Brain microvascular endothelial cell (primary cell): ENCODE results near the gene TEKT2.
A peak's percentile ranks its signal among the peaks of the same experiment; 100 is the strongest.

Source experiments
- DNase-seq: peaks from one replicate; pipeline ENCODE4 v3.0.0-alpha.2; 2020
- H3K27ac ChIP-seq: fragments of 250-450 bp; sonication (Bioruptor Pico); 2 replicates; pipeline ENCODE4 v1.5.1; 2020; ENCODE audit warnings: mild to moderate bottlenecking, moderate library complexity
- H3K27me3 ChIP-seq: fragments of 250-450 bp; sonication (Bioruptor Pico); replicated peaks from 2 replicates; pipeline ENCODE4 v1.5.1; 2020; ENCODE audit warnings: mild to moderate bottlenecking
- H3K36me3 ChIP-seq: fragments of 250-450 bp; sonication (Bioruptor Pico); replicated peaks from 2 replicates; pipeline ENCODE4 v1.5.1; 2020; ENCODE audit warnings: mild to moderate bottlenecking
- H3K4me3 ChIP-seq: 2 replicates; pipeline ENCODE4 v1.5.1; 2011; ENCODE audit warnings: low read depth, mild to moderate bottlenecking, control low read depth, low read length, moderate library complexity
- CTCF ChIP-seq: IDR thresholded peaks from 2 replicates; pipeline ENCODE4 v1.5.1; 2011; ENCODE audit warnings: low read depth, mild to moderate bottlenecking, moderate library complexity, low read length, control low read depth, inconsistent platforms; ENCODE audit errors: missing control alignments
- in situ Hi-C: cut with HindIII; loops from 2 replicates; pipeline ENCODE4 v1.10.0; 2017; ENCODE audit warnings: low sequenced_read_pairs, low pct_ligation_motif_present

The TEKT2 gene

GRCh38 chr1:36083635-36084496, at the start of gene TEKT2:
Gene TEKT2, plus strand, starts transcription at chr1:36084094. Its CDS starts 828 bp downstream, at chr1:36084922.
- Histone ChIP-seq H3K27ac (no peak within 1 kb of the TSS), H3K27me3 (no peaks in the 10 kb centered on the region), H3K4me3 (peak within 1 kb of the TSS; percentile 57), H3K36me3 (no peaks in the 10 kb centered on the region)
- in situ Hi-C loops: no loop called here
- DNase-seq: peak; percentile 21
- TF ChIP-seq CTCF: peak; percentile 17

DNA sequence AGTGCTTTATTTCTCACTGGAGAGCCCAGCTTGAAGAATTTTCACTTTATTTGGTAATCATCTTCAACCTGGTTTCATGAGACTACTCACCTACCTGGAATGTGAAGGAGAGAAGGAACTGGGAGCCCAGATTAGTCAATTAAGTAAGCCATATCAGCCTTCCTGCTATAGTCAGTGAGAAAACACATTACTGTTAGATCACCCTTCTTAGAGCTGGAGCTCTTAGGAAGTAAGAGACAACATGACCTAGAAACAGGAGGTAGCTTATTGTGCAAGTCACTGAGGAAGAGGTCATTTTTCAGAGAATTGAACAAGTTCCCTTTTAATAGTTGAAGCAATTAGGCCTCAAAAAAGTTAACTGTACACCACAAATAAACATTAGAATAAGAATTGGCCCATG, 49.2 kb upstream of the TEKT2 start:
- no peaks in the 10 kb centered on the region for H3K27me3 ChIP-seq
- peak; percentile 16 for DNase-seq
- H3K27ac ChIP-seq: no peak overlapping the region
- TF ChIP-seq CTCF: no peak
- in situ Hi-C loops: no loop called here
- no peak overlapping the region for H3K4me3 ChIP-seq
- no peaks in the 10 kb centered on the region for H3K36me3 ChIP-seq

GRCh38 chr1:36035154-36035553, 48.7 kb upstream of the TEKT2 start:
- no peaks in the 10 kb centered on the region for H3K27me3 ChIP-seq
- H3K36me3 ChIP-seq: peaks cover 3% of the 10 kb centered on the region
- in situ Hi-C loops: no loop called here
- H3K4me3 ChIP-seq: no peak overlapping the region
- TF ChIP-seq CTCF: no peak
- no peak overlapping the region for H3K27ac ChIP-seq
- DNase-seq: no peak

DNA sequence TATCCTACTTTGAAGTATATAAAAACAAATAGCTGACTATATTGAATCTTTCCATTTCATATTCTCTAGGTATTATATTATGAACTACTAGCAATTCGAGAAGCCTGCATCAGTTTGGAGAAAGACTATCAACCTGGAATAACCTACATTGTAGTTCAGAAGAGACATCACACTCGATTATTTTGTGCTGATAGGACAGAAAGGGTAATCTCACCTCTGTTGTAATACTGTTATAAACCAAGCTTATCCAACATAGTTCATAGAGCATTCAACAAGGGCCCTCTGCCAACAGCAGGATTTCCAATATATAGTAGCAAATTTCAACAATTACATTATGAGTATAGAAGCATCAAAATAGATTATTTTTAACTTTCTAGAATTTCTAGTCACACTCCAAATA, 43.7 kb upstream of the TEKT2 start:
- H3K36me3 ChIP-seq: peaks cover 15% of the 10 kb centered on the region
- no peak overlapping the region for H3K27ac ChIP-seq
- TF ChIP-seq CTCF: no peak
- no peak overlapping the region for H3K4me3 ChIP-seq
- in situ Hi-C loops: no loop called here
- no peaks in the 10 kb centered on the region for H3K27me3 ChIP-seq
- no peak for DNase-seq

- Histone ChIP-seq H3K4me3 (no peak overlapping the region), H3K27me3 (no peaks in the 10 kb centered on the region), H3K36me3 (peaks cover 9% of the 10 kb centered on the region), H3K27ac (no peak overlapping the region)
- in situ Hi-C loops: no loop called here
- no peak for DNase-seq
- TF ChIP-seq CTCF: no peak
These were observed 32.1 kb upstream of the TEKT2 start for GRCh38 chr1:36051821-36052220.
